Measurements from ENCODE around the gene LYPD6.

DNA sequence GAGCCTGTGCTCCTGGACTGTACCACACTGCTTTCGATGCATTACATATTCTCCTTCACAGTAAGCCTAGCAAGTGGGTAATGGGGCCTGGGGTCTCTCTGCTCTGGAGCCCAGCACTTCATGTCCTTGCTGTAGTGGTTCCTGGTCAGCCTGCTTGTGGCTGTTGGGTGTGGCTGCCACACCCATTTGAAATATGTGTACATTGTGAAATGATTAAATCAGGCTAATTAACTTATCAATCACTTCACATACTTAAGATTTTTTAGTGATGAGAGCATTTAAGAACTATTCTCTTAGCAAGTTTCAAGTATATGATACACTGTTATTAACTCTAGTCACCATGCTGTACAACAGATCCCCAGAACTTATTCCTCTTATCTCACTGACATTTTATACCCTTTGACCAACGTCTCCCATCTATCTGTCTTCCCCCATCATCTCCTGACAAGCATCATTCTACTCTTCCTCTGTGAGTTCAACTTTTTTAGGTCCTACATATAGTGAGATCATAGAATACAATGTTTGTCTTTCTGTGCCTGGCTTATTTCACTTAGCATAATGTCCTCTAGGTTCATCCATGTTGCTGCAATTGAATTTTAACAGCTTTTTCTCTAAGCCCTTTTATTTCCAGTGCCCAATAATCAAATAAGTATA, 92.1 kb downstream of the LYPD6 start:
- TF ChIP-seq CTCF (IDR thresholded peaks at IDR 0.05) = no peak
- no peak for TF ChIP-seq POLR2A (IDR thresholded peaks at IDR 0.05; ENCODE audit: low read depth)
- TF ChIP-seq POLR2AphosphoS5 (IDR thresholded peaks at IDR 0.05) = no peak

Data from esophagus muscularis mucosa (tissue), 3 donors.